HCT116 (cell line): Measurements from ENCODE around the gene KIF26A. TPM values are rescaled to one million over a fixed set of nuclear protein-coding genes. Genes with fewer than 3 reads are reported as not detected.

ENCODE experiments used
- ATAC-seq: fragments of 200-7000 bp; cut with Tn5 transposase; 2 replicates; pipeline ENCODE4 v1.9.1; 2020; ENCODE audit warnings: mild to moderate bottlenecking, moderate library complexity
- BruUV-seq: library from RNA; stranded (reverse); fragments of 400-500 nt; replicated peaks from 2 replicates; lab custom pipeline; 2021; lab: Mats Ljungman, UMichigan
- CTCF ChIA-PET: fragments of 300-600 bp; sonication (Branson Sonifier 250); formaldehyde crosslinking; loops from one replicate; lab custom pipeline; 2021; ENCODE audit warnings: antibody characterized with exemption; lab: Charles Lee
- POLR2A ChIA-PET: fragments of 300-600, 350-600 bp; sonication (Branson Sonifier 250); formaldehyde crosslinking; loops from one replicate; lab custom pipeline; 2021; ENCODE audit warnings: antibody characterized with exemption; lab: Charles Lee
- RAD21 ChIA-PET, 2 experiments: fragments of 300-600 bp; sonication (Branson Sonifier 250); formaldehyde crosslinking; loops; one replicate each; lab custom pipeline; 2023; ENCODE audit warnings: low total read pairs in 2 of 2; ENCODE audit not compliant: uncharacterized antibody in 2 of 2, unreplicated experiment in 2 of 2, low non-redundant PET in 1 of 2; lab: Charles Lee
- DNase-seq: peaks from one replicate; pipeline ENCODE4 v3.0.0-alpha.2; 2010; ENCODE audit warnings: low read depth, low spot score
- H2AFZ ChIP-seq: fragments of 200-600 bp; shearing (Covaris generic), sonication (generic); 2 replicates; pipeline ENCODE4 v1.6.1; 2017; ENCODE audit warnings: low read depth, mixed run types, mixed read lengths, antibody characterized with exemption, low read length; ENCODE audit not compliant: poor library complexity, severe bottlenecking
- H3K27ac ChIP-seq: 2 replicates; pipeline ENCODE4 v1.5.1; 2012; ENCODE audit warnings: low read depth, low read length
- H3K27me3 ChIP-seq: fragments of 200-600 bp; sonication (generic); 2 replicates; pipeline ENCODE4 v1.6.1; 2016; ENCODE audit warnings: mixed run types, low read length, mixed read lengths; ENCODE audit not compliant: insufficient read depth
- H3K36me3 ChIP-seq, 2 experiments: fragments of 200-500 bp in 1 of 2; fragments of 200-600 bp in 1 of 2; sonication (Bioruptor generic) in 1 of 2; sonication (generic) in 1 of 2; 2 replicates each; pipeline versions ENCODE4 v1.5.1 to v1.6.1; 2014 to 2016; ENCODE audit warnings: low read length in 2 of 2, inconsistent platforms in 1 of 2, mixed read lengths in 1 of 2, mixed run types in 1 of 2; ENCODE audit not compliant: insufficient read depth in 2 of 2, control insufficient read depth in 1 of 2
- H3K4me1 ChIP-seq, 2 experiments: fragments of 200-600 bp in 1 of 2; sonication (generic) in 1 of 2; 2 replicates each; pipeline versions ENCODE4 v1.5.1 to v1.6.1; 2012 to 2017; ENCODE audit warnings: low read length in 2 of 2, inconsistent platforms in 1 of 2, mild to moderate bottlenecking in 1 of 2, mixed read lengths in 1 of 2, mixed run types in 1 of 2, moderate library complexity in 1 of 2; ENCODE audit not compliant: insufficient read depth in 2 of 2, control insufficient read depth in 1 of 2
- H3K4me2 ChIP-seq: fragments of 200-600 bp; sonication (generic); 2 replicates; pipeline ENCODE4 v1.6.1; 2017; ENCODE audit warnings: mixed run types, low read length, mixed read lengths
- H3K4me3 ChIP-seq, 2 experiments: fragments of 200-600 bp in 1 of 2; sonication (generic) in 1 of 2; replicated peaks in 1 of 2; 2 replicates each; pipeline ENCODE4 v1.5.1; 2011 to 2016; ENCODE audit warnings: low read length in 2 of 2, control low read depth in 1 of 2, low read depth in 1 of 2, mild to moderate bottlenecking in 1 of 2, mixed read lengths in 1 of 2, mixed run types in 1 of 2
- H3K79me2 ChIP-seq: fragments of 200-600 bp; sonication (generic); 2 replicates; pipeline ENCODE4 v1.6.1; 2017; ENCODE audit warnings: mild to moderate bottlenecking, mixed run types, low read length, moderate library complexity, mixed read lengths; ENCODE audit not compliant: insufficient read depth
- H3K9ac ChIP-seq: fragments of 200-600 bp; sonication (generic); 2 replicates; pipeline ENCODE4 v1.6.1; 2016; ENCODE audit warnings: low read length, mixed read lengths
- H3K9me2 ChIP-seq: fragments of 200-600 bp; sonication (generic), shearing (Covaris generic); 2 replicates; pipeline ENCODE4 v1.6.1; 2017; ENCODE audit warnings: mixed run types, mild to moderate bottlenecking, moderate library complexity; ENCODE audit not compliant: insufficient read depth
- H3K9me3 ChIP-seq, 2 experiments: fragments of 200-500 bp in 1 of 2; fragments of 200-600 bp in 1 of 2; sonication (Bioruptor generic) in 1 of 2; sonication (generic) in 1 of 2; 2 replicates each; pipeline ENCODE4 v1.6.1; 2014 to 2017; ENCODE audit warnings: low read length in 2 of 2, mixed read lengths in 2 of 2, inconsistent platforms in 1 of 2, low read depth in 1 of 2, mild to moderate bottlenecking in 1 of 2, mixed run types in 1 of 2, moderate library complexity in 1 of 2; ENCODE audit not compliant: control insufficient read depth in 1 of 2, insufficient read depth in 1 of 2
- H4K20me1 ChIP-seq: fragments of 200-600 bp; sonication (generic), shearing (Covaris generic); 2 replicates; pipeline ENCODE4 v1.6.1; 2017; ENCODE audit warnings: mixed run types, mild to moderate bottlenecking, moderate library complexity; ENCODE audit not compliant: insufficient read depth
- CEBPB ChIP-seq: IDR thresholded peaks from 2 replicates; pipeline ENCODE4 v1.6.1; 2012; ENCODE audit warnings: low read depth
- CTCF ChIP-seq, 3 experiments: fragments of 200-600 bp in 1 of 3; sonication (generic) in 1 of 3; IDR thresholded peaks in 2 of 3; conservative IDR thresholded peaks in 1 of 3; 2 replicates each; pipeline ENCODE4 v1.5.1; 2012 to 2017; ENCODE audit warnings: low read depth in 2 of 3, low read length in 2 of 3, antibody characterized with exemption in 1 of 3, borderline replicate concordance in 1 of 3, control low read depth in 1 of 3, mild to moderate bottlenecking in 1 of 3, mixed read lengths in 1 of 3, mixed run types in 1 of 3, moderate library complexity in 1 of 3; ENCODE audit not compliant: insufficient read depth in 1 of 3
- EGR1 ChIP-seq: IDR thresholded peaks from 2 replicates; pipeline ENCODE4 v1.6.1; 2012; ENCODE audit warnings: low read depth
- ELF1 ChIP-seq: IDR thresholded peaks from 2 replicates; pipeline ENCODE4 v1.6.1; 2012; ENCODE audit warnings: low read depth, borderline replicate concordance
- EZH2phosphoT487 ChIP-seq: fragments of 200-600 bp; IDR thresholded peaks from 2 replicates; pipeline ENCODE4 v1.6.1; 2018; ENCODE audit warnings: antibody characterized with exemption, borderline replicate concordance
- FOSL1 ChIP-seq: IDR thresholded peaks from 2 replicates; pipeline ENCODE4 v1.6.1; 2012; ENCODE audit warnings: low read depth
- JUND ChIP-seq: IDR thresholded peaks from 2 replicates; pipeline ENCODE4 v1.6.1; 2012
- POLR2A ChIP-seq: IDR thresholded peaks from 2 replicates; pipeline ENCODE4 v1.7.0; 2011; ENCODE audit warnings: borderline replicate concordance; ENCODE audit not compliant: insufficient read depth, insufficient read length; ENCODE audit errors: extremely low read depth
- POLR2AphosphoS5 ChIP-seq: IDR thresholded peaks from 2 replicates; pipeline ENCODE4 v1.6.1; 2011; ENCODE audit warnings: mild to moderate bottlenecking, low read depth, low read length, moderate library complexity
- RAD21 ChIP-seq: IDR thresholded peaks from 2 replicates; pipeline ENCODE4 v1.6.1; 2012; ENCODE audit warnings: low read depth, mild to moderate bottlenecking
- SP1 ChIP-seq: IDR thresholded peaks from 2 replicates; pipeline ENCODE4 v1.6.1; 2012; ENCODE audit warnings: low read depth
- SRF ChIP-seq: IDR thresholded peaks from 2 replicates; pipeline ENCODE4 v1.6.1; 2012; ENCODE audit warnings: low read depth
- ZBTB33 ChIP-seq: IDR thresholded peaks from 2 replicates; pipeline ENCODE4 v1.6.1; 2011; ENCODE audit warnings: mild to moderate bottlenecking, low read length, moderate library complexity; ENCODE audit not compliant: insufficient replicate concordance; ENCODE audit errors: extremely low read depth
- intact Hi-C: fragments of 100-400 bp; cut with micrococcal nuclease; formaldehyde crosslinking; loops from 2 replicates; pipeline ENCODE4 v1.10.0; 2022
- total RNA-seq: library from RNA; stranded (reverse); gene quantifications from one replicate; pipeline ENCODE4 v1.2.1, GENCODE V29; 2021; ENCODE audit not compliant: unreplicated experiment
- TF ChIP-seq, protein P1 (sequence below): IDR thresholded peaks from 2 replicates; pipeline ENCODE4 v1.6.1; 2012
- TF ChIP-seq, protein P2 (sequence below): IDR thresholded peaks from 2 replicates; pipeline ENCODE4 v1.6.1; 2012; ENCODE audit warnings: low read depth
- TF ChIP-seq, protein P3 (sequence below): IDR thresholded peaks from 2 replicates; pipeline ENCODE4 v1.6.1; 2012

The KIF26A gene
- total RNA-seq, 1 experiment from 2014 or later = 10.2 TPM

GRCh38 chr14:104141621-104142091 lies 3.3 kb downstream of the KIF26A start:
- Histone ChIP-seq H4K20me1 (no peaks in the 10 kb centered on the region), H3K4me1 (peaks cover 9 to 29% of the 10 kb centered on the region in 2 experiments; a peak in 3 of 4 replicates), H3K9ac (no peak overlapping the region), H3K4me2 (no peak overlapping the region), H3K27ac (no peak overlapping the region), H3K27me3 (no peaks in the 10 kb centered on the region), H3K9me3 (no peaks in the 10 kb centered on the region), H3K4me3 (no peak overlapping the region), H3K9me2 (no peaks in the 10 kb centered on the region), H2AFZ (no peak overlapping the region), H3K79me2 (peaks cover 26% of the 10 kb centered on the region; the same call in 1 of the 2 replicates), H3K36me3 (no peaks in the 10 kb centered on the region)
- ATAC-seq (no peak), DNase-seq (no peak)
- POLR2A ChIA-PET = no interaction called here
- RAD21 ChIA-PET = no interaction called here
- TF ChIP-seq POLR2A (no peak), ZBTB33 (no peak), EGR1 (no peak), ELF1 (no peak), EZH2phosphoT487 (no peak), CTCF (IDR thresholded peaks at IDR 0.05 in 2 of 3, conservative IDR thresholded peaks at IDR 0.05 in 1 of 3; ENCODE audit: borderline replicate concordance in 1 of 3, insufficient read depth in 1 of 3, low read depth in 2 of 3, low read length in 2 of 3) (no peak), RAD21 (no peak), SP1 (no peak), FOSL1 (no peak), CEBPB (no peak), POLR2AphosphoS5 (no peak), JUND (no peak), SRF (no peak)
- TF ChIP-seq, protein P1, sequence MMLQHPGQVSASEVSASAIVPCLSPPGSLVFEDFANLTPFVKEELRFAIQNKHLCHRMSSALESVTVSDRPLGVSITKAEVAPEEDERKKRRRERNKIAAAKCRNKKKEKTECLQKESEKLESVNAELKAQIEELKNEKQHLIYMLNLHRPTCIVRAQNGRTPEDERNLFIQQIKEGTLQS = no peak
- TF ChIP-seq, protein P2, sequence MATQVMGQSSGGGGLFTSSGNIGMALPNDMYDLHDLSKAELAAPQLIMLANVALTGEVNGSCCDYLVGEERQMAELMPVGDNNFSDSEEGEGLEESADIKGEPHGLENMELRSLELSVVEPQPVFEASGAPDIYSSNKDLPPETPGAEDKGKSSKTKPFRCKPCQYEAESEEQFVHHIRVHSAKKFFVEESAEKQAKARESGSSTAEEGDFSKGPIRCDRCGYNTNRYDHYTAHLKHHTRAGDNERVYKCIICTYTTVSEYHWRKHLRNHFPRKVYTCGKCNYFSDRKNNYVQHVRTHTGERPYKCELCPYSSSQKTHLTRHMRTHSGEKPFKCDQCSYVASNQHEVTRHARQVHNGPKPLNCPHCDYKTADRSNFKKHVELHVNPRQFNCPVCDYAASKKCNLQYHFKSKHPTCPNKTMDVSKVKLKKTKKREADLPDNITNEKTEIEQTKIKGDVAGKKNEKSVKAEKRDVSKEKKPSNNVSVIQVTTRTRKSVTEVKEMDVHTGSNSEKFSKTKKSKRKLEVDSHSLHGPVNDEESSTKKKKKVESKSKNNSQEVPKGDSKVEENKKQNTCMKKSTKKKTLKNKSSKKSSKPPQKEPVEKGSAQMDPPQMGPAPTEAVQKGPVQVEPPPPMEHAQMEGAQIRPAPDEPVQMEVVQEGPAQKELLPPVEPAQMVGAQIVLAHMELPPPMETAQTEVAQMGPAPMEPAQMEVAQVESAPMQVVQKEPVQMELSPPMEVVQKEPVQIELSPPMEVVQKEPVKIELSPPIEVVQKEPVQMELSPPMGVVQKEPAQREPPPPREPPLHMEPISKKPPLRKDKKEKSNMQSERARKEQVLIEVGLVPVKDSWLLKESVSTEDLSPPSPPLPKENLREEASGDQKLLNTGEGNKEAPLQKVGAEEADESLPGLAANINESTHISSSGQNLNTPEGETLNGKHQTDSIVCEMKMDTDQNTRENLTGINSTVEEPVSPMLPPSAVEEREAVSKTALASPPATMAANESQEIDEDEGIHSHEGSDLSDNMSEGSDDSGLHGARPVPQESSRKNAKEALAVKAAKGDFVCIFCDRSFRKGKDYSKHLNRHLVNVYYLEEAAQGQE = no peak
- TF ChIP-seq, protein P3, sequence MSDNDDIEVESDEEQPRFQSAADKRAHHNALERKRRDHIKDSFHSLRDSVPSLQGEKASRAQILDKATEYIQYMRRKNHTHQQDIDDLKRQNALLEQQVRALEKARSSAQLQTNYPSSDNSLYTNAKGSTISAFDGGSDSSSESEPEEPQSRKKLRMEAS = no peak
- BruUV-seq = no TSS peak
- CTCF ChIA-PET = no interaction called here
- intact Hi-C loops = no loop called here
